Sigmoid colon (tissue), 7 donors: ENCODE measurements around the gene CSH2. TPM values are rescaled to one million over a fixed set of nuclear protein-coding genes. Genes with fewer than 3 reads are reported as not detected.

Experiments used
- DNase-seq: peaks from one replicate; pipeline ENCODE4 v3.0.0-alpha.2; 2019
- H3K27ac ChIP-seq, 4 donors: fragments of 200-600 bp; sonication (generic); one replicate each; pipeline ENCODE4 v1.5.1; 2016 to 2019; ENCODE audit warnings: mild to moderate bottlenecking in 1 of 4
- H3K27me3 ChIP-seq, 3 donors: fragments of 200-600 bp; sonication (generic); one replicate each; pipeline ENCODE4 v1.5.1; 2019; ENCODE audit warnings: mild to moderate bottlenecking in 1 of 3
- H3K36me3 ChIP-seq, 4 donors: fragments of 200-600 bp; sonication (generic); one replicate each; pipeline ENCODE4 v1.5.1; 2016 to 2019
- H3K4me1 ChIP-seq, 4 donors: fragments of 200-600 bp; sonication (generic); one replicate each; pipeline ENCODE4 v1.5.1; 2017 to 2019
- H3K4me3 ChIP-seq, 4 donors: fragments of 200-600 bp; sonication (generic); one replicate each; pipeline ENCODE4 v1.5.1; 2017 to 2019; ENCODE audit warnings: mild to moderate bottlenecking in 2 of 4, moderate library complexity in 1 of 4
- H3K9me3 ChIP-seq, 4 donors: fragments of 200-600 bp in 3 of 4; sonication (generic) in 3 of 4; one replicate each; pipeline versions ENCODE4 v1.5.1 to v1.6.1; 2013 to 2019
- CTCF ChIP-seq, 4 experiments: fragments of 450-650 bp in 3 of 4; fragments of 200-600 bp in 1 of 4; IDR thresholded peaks; one replicate each; pipeline ENCODE4 v1.5.1; 2016 to 2019; ENCODE audit warnings: antibody characterized with exemption in 4 of 4, mild to moderate bottlenecking in 3 of 4, moderate library complexity in 2 of 4
- EP300 ChIP-seq, 4 donors: sonication (generic); formaldehyde crosslinking; IDR thresholded peaks; one replicate each; pipeline ENCODE4 v1.6.1; 2017; ENCODE audit warnings: antibody characterized with exemption in 4 of 4
- POLR2A ChIP-seq, 2 donors: fragments of 450-650 bp; IDR thresholded peaks; one replicate each; pipeline ENCODE4 v1.6.1; 2016; ENCODE audit warnings: antibody characterized with exemption in 2 of 2, mild to moderate bottlenecking in 2 of 2, moderate library complexity in 2 of 2
- POLR2AphosphoS5 ChIP-seq, 4 donors: sonication (generic); formaldehyde crosslinking; IDR thresholded peaks; one replicate each; pipeline ENCODE4 v1.6.1; 2017; ENCODE audit warnings: antibody characterized with exemption in 4 of 4
- WGBS, 2 donors: extraction: QIAGEN DNeasy Blood & Tissue Kit; methylation state at CpG; one replicate each; pipeline ENCODE4 v1.1.7; 2013; 5-methylcytosine and 5-hydroxymethylcytosine counted together
- intact Hi-C: fragments of 100-400 bp; cut with DNase I; formaldehyde crosslinking; loops from one replicate; pipeline ENCODE4 v1.15.1; 2023
- polyA plus RNA-seq, 3 donors: library from polyadenylated mRNA; stranded (reverse); fragments of 200-250 nt; gene quantifications; one replicate each; pipeline ENCODE4 v1.2.3, GENCODE V29; 2013
- total RNA-seq, 4 donors: library from RNA; depleted of rRNA; stranded (reverse); fragments of >200 nt; gene quantifications; one replicate each; pipeline ENCODE4 v1.1.0, GENCODE V29; 2016
- donor health status: healthy with polysubstance abuse.
- donor health status: Bipolar disorder and iron deficiency.
- donor health status: healthy.

CSH2 gene
- total and polyA plus RNA-seq, 7 donors = not detected

GRCh38 chr17:63830904-63831491 is 42.5 kb downstream of the CSH2 start:
- WGBS, 2 donors = 86 to 90% methylated on average over 15 of the region's 15 CpGs
- intact Hi-C loops = no loop called here
- Histone ChIP-seq H3K4me3 (no peak overlapping the region), H3K9me3 (no peaks in the 10 kb centered on the region), H3K36me3 (peaks cover 53 to 74% (median 67%) of the 10 kb centered on the region in 4 donors), H3K27ac (no peak overlapping the region), H3K27me3 (no peaks in the 10 kb centered on the region), H3K4me1 (peaks cover 0 to 36% (median 35%) of the 10 kb centered on the region in 4 donors)
- TF ChIP-seq EP300 (IDR thresholded peaks at IDR 0.05) = no peak
- TF ChIP-seq POLR2A (IDR thresholded peaks at IDR 0.05) = no peak
- no peak for TF ChIP-seq CTCF (IDR thresholded peaks at IDR 0.05)
- no peak for TF ChIP-seq POLR2AphosphoS5 (IDR thresholded peaks at IDR 0.05)
- DNase-seq = no peak

GRCh38 chr17:63830278-63830677 is 43.2 kb downstream of the CSH2 start:
- WGBS, 2 donors = 91 to 94% methylated on average over 5 of the region's 5 CpGs
- Histone ChIP-seq H3K4me3 (no peak overlapping the region), H3K27me3 (no peaks in the 10 kb centered on the region), H3K4me1 (peaks cover 0 to 39% (median 36%) of the 10 kb centered on the region in 4 donors), H3K36me3 (peaks cover 53 to 72% (median 64%) of the 10 kb centered on the region in 4 donors), H3K27ac (peak overlapping the region in 1 of 4 donors; percentile 92), H3K9me3 (no peaks in the 10 kb centered on the region)
- DNase-seq = no peak
- TF ChIP-seq EP300 (IDR thresholded peaks at IDR 0.05) (no peak), POLR2AphosphoS5 (IDR thresholded peaks at IDR 0.05) (peak in 2 of 4 donors; percentile 11 to 40)
- intact Hi-C loops = no loop called here

- Histone ChIP-seq H3K36me3 (peaks cover 54 to 72% (median 65%) of the 10 kb centered on the region in 4 donors), H3K4me1 (peaks cover 0 to 33% (median 28%) of the 10 kb centered on the region in 4 donors), H3K27ac (peak overlapping the region in 3 of 4 donors; percentile 12 to 92 (median 82)), H3K9me3 (no peaks in the 10 kb centered on the region), H3K4me3 (peak overlapping the region in 1 of 4 donors; percentile 86), H3K27me3 (no peaks in the 10 kb centered on the region)
- 94 to 95% methylated on average over 3 of the region's 3 CpGs for WGBS, 2 donors
- intact Hi-C loops = loop anchor here (5.0 kb wide), 3 partner anchors 52 to 678 kb away; partner anchors contain the start of genes CEP95, DDX5 and MAP3K3
- no peak for DNase-seq
- TF ChIP-seq POLR2AphosphoS5 (IDR thresholded peaks at IDR 0.05) (no peak), EP300 (IDR thresholded peaks at IDR 0.05) (no peak), CTCF (IDR thresholded peaks at IDR 0.05) (no peak), POLR2A (IDR thresholded peaks at IDR 0.05) (no peak)
These were observed 44.5 kb downstream of the CSH2 start for GRCh38 chr17:63828936-63829335.

- Histone ChIP-seq H3K4me1 (peaks cover 0 to 33% (median 28%) of the 10 kb centered on the region in 4 donors), H3K27ac (peak overlapping the region; percentile 82 to 92 (median 89)), H3K4me3 (peak overlapping the region; percentile 51 to 86 (median 68)), H3K27me3 (no peaks in the 10 kb centered on the region), H3K9me3 (no peaks in the 10 kb centered on the region), H3K36me3 (peaks cover 54 to 72% (median 65%) of the 10 kb centered on the region in 4 donors)
- no peak for TF ChIP-seq POLR2AphosphoS5 (IDR thresholded peaks at IDR 0.05)
- no peak for TF ChIP-seq EP300 (IDR thresholded peaks at IDR 0.05)
- peak in 1 of 4 experiments; percentile 5 for TF ChIP-seq CTCF (IDR thresholded peaks at IDR 0.05)
- TF ChIP-seq POLR2A (IDR thresholded peaks at IDR 0.05) = no peak
- intact Hi-C loops = loop anchor here (1.0 to 5.0 kb wide), 4 partner anchors 14 to 679 kb away; partner anchors contain the start of genes CEP95, DDX5, MAP3K3 and SMARCD2
- WGBS, 2 donors = 1 to 2% methylated on average over 19 of the region's 19 CpGs
- no peak for DNase-seq
These were observed 45.7 kb downstream of the CSH2 start for GRCh38 chr17:63827801-63828221.

GRCh38 chr17:63827002-63827800 is 46.3 kb downstream of the CSH2 start, which contains the start of the genes FTSJ3 and PSMC5:
FTSJ3 (minus strand) TSS chr17:63827663; CDS start chr17:63826902, 761 bp downstream.
PSMC5 (plus strand) TSS chr17:63827431; CDS start chr17:63827491, 60 bp downstream.
- H3K4me3 ChIP-seq = peak within 1 kb of the TSS; percentile 51 to 86 (median 68)
- peak within 1 kb of the TSS; percentile 82 to 92 (median 89) for H3K27ac ChIP-seq
- peaks cover 51 to 72% (median 63%) of the 10 kb centered on the region in 4 donors for H3K36me3 ChIP-seq
- H3K27me3 ChIP-seq = no peaks in the 10 kb centered on the region
- H3K9me3 ChIP-seq = no peaks in the 10 kb centered on the region
- intact Hi-C loops = loop anchor here (1.0 to 5.0 kb wide), 4 partner anchors 15 to 680 kb away; partner anchors contain the start of genes CEP95, DDX5, MAP3K3 and SMARCD2
- TF ChIP-seq EP300 (IDR thresholded peaks at IDR 0.05) (no peak), POLR2A (IDR thresholded peaks at IDR 0.05) (peak; percentile 88 to 91), CTCF (IDR thresholded peaks at IDR 0.05) (peak; percentile 30 to 62 (median 44)), POLR2AphosphoS5 (IDR thresholded peaks at IDR 0.05) (peak; percentile 86 to 97 (median 94))
- peak; percentile 98 for DNase-seq
- 0% methylated on average over 58 of the region's 58 CpGs for WGBS, 2 donors
- H3K4me1 ChIP-seq = peaks cover 0 to 33% (median 28%) of the 10 kb centered on the region in 4 donors
